CD1c-positive myeloid dendritic cell (primary cell): ENCODE results near the gene TEAD2.
"Not testable (repeated sequence)": the region's sequence is repeated elsewhere in the genome, so short reads cannot be mapped to it uniquely, and the experiment has no call there.

Experiments used
- DNase-seq: peaks from one replicate; pipeline ENCODE4 v3.0.0-alpha.2; 2016; ENCODE audit errors: extremely low spot score

TEAD2 gene

DNA sequence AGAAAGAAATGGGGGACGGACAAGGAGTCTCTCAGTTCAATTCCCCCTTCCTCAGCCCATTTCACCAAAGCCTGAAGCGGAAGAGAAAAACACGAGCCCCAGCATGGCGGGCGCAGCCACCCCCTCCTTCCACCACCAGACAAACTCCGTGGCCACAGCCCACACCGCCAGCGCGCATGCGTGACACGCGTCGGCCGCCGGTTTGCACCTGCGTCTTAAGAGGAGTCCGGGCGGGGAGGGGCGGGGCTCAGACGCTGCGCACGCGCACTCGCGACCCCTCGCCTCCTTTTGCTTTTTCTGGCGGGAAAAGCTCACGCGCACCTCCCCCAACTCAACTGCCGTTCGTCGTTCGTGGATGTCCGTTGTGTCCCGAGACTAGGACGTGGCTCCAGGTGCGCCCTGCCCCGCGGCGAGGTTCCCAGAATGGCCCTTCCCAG is 25.7 kb upstream of the TEAD2 start, which contains the start of gene KASH5:
TSS of gene KASH5 (plus strand) at position 314 of the 437 bp plus-strand sequence. CDS start 2,635 bp downstream, outside the sequence.
- DNase-seq: peak; percentile 84

DNA sequence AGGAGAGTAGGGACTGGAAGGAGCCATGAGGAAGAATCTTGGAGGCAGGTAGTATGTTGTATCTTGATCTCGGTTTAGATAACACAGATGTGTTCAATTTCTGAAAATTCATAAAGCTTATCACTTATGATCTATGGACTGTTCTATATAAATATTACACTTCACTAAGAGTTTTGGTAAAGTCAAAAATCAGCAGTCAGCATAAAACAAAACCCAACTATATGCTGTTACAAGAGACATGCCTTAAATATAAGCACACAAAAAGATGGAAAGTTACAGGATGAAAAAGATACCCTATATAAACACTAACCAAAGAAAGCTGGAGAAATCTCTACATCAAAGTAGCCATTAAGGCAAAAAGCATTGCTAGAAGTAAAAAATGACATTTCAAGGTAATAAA is 21.4 kb upstream of the TEAD2 start:
- no peak for DNase-seq

DNA sequence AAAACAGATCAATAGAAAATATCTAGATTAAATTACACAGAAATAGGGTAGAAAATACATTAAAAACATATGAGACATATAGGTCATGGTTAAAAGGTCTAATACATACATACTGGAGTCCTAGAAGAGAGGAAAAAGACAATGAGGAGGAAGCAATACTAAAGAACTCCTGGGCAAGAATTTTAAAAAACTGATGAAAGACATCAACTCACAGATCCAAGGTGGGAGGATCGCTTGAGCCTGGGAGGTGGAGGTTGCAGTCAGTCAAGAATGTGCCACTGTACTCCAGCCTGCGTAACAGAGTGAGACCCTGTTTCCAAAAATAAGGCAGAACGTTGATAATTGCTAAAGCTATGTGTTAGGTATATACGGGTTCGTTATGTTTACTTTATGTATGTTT is 20.4 kb upstream of the TEAD2 start:
- no peak for DNase-seq

DNA sequence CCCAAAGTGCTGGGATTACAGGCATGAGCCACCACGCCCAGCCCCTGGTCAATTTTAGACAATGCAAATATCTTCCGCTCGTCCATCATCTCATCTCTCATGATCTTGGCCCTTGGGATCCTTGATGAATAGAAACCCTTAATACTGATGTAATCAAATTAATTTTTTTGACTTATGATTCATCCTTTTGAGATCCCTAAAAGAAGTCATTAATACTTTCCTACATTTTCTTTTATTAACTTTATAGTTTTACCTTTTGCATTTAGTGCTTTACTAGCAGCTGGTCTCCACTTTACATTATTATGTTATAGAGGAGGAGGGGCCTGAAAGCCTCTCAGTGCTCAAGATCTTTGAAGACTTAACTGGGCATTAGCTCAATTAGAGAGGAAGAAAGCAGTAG is 18.2 kb upstream of the TEAD2 start:
- DNase-seq: no peak

DNA sequence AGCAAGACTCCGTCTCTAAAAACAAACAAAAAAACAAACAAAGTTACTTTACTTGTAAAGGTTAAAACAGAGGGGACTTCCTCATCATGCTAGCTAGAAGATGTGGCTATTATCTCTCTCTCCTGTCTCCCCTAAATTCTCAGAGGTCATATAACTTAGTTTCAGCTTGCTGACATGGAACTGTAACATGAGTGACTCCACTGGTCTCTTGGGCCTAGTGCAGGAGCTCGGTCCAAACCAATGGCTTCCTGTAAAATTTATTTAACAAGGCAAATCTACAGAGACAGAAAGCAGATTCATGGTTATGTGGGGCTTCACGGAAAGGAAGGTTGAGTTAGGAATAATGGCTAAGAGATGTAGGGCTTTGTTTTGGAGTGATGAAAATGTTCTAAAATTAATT is 16.3 kb upstream of the TEAD2 start:
- DNase-seq: no peak

DNA sequence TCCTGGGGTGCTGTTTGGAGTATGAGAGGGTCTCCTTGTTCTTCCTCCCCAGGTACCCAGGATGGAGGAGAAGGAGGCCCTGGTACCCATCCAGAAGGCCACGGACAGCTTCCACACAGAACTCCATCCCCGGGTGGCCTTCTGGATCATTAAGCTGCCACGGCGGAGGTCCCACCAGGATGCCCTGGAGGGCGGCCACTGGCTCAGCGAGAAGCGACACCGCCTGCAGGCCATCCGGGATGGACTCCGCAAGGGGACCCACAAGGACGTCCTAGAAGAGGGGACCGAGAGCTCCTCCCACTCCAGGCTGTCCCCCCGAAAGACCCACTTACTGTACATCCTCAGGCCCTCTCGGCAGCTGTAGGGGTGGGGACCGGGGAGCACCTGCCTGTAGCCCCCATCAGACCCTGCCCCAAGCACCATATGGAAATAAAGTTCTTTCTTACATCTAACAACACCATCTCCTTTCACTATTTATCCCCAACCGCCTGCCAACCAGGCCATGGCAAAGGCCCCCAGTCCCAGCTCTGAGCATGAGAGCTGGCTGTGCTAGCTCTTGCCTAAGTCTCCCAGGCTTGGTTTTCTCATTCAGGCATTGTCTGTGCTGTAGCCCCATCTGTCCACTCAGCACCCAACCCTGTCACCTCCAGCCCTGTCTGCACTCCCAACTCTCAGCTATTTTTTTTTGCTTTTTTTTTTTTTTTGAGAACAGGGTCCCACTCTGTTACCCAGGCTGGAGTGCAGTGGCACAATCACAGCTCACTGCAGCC is 12.6 kb upstream of the TEAD2 start:
- DNase-seq: no peak

DNA sequence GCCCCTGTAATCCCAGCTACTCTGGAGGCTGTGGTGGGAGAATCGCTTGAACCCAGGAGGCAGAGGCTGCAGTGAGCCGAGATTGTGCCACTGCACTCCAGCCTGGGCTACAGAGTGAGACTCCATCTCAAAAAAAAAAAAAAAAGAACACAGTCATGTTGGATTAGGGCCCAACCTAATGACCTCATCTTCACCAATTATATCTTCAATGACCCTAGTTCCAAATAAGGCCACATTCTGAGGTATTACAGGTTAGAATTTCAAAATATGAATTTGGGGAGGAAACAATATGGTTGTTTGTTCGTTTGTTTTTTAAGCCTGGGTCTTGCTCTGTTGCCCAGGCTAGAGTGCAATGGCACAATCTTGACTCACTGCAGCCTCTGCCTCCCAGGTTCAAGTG is 11.0 kb upstream of the TEAD2 start:
- not testable (repeated sequence) for DNase-seq

DNA sequence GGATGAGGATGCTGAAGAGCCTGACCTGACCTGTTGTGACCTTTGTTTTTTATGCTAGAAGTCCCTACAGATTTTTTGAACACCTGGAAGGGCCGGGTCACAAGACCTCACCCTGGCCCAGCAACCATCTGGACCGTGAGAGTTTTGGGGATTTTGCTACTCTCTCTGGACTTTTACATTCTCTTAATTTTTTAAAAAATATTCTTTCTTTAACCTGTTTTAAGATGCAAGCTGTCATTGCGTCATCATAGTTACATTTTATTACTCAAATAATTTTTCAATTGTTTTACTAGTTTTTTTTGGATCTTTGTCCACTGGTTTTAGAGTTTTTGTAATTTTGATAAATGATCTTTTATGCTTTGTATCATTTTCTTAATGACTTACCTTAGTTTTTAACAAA is 9.0 kb upstream of the TEAD2 start:
- no peak for DNase-seq

DNA sequence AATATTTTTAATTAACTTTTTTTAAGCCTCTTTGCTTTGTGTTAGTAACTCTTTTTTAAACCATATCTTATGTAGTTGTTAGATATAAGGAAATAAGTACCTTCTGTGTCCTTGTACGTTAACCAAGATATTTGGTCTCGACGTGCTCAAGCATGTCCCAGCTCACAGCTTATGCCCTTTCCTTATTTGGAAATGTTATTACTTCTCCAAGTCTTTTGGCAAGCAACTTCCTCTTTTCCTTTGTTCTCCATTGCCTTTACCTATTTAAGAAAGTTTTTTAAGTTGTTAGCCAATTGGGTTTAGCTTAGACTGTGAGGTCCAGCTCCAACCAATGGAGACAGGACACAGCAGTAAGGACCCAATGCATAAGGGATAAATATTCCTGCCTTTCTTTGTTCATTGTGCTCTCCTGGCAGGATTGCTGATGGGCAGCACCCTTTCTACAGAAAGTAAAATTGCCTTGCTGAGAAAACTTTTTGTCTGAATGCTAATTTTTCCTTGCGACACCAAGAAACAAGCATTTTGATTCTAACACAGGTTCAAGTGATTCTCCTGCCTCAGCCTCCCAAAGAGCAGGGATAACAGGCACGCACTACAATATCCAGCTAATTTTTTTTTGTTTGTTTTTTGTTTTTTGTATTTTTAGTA is 6.6 kb upstream of the TEAD2 start:
- peak; percentile 30 for DNase-seq

DNA sequence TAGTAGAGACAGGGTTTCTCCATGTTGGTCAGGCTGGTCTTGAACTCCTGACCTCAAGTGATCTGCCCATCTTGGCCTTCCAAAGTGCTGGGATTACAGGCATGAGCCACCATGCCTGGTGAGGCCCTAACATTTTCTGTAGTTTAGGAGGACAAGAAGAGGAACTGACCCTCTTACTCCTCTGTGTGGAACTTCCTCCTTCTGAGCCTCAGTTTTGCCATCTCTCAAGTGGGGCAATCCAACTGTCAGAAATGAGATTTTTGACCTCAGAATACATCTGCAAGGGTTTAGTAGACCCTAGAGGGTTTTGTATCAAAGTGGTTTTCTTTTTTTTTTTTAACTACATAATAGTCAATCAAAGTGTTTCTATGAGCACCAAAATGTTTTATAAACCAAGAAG is 3.9 kb upstream of the TEAD2 start:
- no peak for DNase-seq

DNA sequence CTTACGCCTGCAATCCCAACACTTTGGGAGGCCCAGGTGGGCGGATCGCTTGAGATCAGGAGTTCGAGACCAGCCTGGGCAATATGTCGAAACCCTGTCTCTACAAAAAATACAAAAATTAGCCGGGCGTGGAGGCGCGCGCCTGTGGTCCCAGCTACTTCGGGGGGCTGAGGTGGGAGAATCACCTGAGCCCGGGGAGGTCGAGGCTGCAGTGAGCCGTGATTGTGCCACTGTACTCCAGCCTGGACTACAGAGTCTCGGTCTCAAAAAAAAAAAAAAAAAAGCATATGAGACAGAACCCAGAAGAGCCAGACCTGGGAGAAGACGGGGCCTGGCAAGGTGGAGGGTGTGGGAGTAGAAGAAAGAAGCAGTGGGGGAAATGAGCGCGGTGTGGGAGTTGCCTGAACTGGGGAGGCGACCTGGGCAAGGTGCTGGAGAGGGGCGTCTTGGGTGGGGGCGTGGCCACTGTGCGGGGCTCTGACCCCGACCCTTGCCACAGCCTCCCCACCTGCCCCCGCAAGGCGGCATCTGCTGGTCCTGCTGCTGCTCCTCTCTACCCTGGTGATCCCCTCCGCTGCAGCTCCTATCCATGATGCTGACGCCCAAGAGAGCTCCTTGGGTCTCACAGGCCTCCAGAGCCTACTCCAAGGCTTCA is 2.0 kb upstream of the TEAD2 start:
- DNase-seq: no peak

DNA sequence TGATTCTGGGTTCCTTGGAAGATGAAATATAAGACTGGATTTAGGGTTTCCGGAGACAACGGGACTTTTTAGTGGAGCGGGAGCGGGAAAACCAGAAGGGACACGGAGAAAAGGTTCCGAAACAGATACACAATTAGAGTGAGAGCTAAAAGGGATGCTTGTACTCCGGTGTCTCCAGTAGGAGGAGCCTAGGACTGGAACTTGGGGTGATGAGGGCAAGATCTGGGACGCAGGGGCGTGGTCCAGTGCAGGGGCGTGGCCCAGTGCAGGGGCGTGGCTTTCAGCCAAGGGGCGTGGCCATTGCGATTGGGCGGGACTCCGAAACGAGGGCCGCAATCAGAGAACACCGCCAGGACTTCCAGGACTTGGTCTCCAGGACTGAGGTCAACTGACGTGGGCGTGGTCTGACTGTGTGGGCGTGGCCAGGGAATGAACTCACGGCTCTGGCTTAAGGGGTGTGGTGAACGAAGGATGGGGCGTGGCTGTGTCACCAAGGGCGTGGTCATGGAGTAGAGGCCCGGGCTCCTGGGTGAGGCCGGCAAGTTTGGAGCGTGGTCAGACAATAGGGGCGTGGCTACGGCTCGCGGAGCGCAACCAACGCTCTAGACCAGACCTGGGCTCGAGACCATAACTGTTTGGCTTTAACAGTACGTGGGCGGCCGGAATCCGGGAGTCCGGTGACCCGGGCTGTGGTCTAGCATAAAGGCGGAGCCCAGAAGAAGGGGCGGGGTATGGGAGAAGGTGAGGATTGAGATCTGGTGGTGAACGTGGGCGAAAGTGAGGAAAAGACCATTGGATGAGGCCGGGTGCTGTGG is 1.3 kb upstream of the TEAD2 start, which contains the start of gene DKKL1:
TSS of gene DKKL1 (plus strand) at position 610 of the 815 bp plus-strand sequence. CDS start at position 732, 122 bp downstream.
- peak; percentile 94 for DNase-seq

DNA sequence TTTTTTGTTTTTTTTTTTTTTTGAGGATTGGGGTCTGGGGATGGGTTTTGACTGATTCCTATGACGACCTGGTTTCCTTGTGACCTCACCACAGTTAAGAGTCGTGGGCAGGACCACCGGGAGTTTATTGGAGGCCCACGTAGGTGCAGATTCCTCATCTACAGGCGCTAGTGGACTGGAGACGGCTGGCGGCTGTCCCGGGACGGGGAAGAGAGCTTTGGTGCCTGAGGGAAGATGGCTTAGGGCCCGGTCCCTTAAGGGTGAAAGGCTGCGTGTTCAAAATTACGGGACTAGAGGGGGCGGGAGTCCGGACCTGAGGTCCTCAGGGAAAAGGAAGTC is 682 bp upstream of the TEAD2 start:
- peak; percentile 19 for DNase-seq

DNA sequence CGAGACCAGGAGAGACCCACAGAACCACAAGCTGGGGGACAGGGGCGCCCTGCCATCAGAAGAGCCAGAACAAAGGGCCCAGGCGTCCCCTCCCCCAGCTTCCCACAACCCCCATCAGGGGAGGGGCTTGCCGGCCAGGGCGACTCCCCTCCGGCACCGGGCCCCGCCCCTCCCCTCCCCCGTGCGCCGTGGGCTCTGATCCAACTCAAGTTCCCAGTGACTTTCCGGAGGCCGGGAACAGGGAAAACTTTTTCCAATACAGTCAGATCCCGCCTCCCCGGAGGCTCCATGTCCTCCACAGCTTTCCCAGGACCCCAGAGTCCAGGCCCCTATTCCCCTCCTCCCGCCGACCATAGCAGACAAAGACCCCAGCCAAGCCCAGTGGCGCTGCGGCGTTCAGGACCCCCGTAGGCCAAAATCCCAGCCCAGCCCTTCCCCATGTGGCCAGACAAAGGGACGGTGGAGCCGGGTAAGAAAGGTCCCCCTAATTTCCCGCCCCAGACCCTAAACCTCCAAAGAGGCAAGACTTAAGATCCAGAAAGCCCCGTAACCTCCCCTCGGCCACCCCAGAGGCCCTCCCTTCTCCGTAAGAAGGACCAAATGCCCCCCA is 673 bp downstream of the TEAD2 start:
- DNase-seq: no peak

DNA sequence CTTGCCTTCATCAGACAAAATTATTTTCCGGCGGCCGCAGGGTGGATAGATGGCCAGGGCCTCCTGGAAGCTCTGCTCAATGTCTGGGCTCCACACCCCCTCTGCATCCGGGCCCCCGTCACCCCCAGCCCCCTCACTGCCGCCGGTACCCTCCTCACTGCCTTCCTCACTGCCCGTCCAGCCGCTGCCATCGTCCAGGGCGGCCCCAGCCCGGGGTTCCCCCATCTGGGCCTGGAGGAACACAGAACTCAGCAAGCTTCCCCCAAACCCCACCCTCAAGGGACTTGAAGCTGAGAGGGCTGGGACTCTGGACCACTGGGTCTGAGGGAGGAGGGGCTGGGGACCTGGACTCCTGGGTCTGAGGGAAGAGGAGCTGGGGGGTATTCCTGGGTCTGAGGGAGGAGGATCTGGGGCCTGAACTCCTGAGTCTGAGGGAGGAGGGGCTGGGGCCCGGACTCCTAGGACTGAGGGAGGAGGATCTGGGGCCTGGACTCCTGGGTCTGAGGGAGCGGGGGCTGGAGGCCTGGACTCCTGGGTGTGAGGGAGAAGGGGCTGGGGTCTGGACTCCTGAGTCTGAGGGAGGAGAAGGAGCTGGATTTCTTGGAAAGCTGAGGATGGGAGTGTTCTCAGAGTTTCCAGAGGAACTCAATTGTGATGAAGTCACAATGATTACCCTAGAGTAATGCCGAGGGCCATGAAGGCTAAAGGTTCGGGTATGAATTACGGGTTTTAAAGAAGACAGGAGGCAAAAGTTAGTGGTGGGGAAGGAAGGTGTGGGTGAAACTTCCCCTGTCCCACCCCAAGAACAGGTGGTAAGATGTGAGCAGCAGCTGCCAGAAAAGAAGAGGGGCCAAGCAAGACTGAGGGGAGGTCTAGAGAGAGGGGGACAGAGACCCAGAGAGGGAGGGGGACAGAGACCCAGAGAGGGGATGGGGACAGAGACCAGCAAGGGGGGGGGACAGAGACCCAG is 2.1 kb downstream of the TEAD2 start:
- DNase-seq: no peak

DNA sequence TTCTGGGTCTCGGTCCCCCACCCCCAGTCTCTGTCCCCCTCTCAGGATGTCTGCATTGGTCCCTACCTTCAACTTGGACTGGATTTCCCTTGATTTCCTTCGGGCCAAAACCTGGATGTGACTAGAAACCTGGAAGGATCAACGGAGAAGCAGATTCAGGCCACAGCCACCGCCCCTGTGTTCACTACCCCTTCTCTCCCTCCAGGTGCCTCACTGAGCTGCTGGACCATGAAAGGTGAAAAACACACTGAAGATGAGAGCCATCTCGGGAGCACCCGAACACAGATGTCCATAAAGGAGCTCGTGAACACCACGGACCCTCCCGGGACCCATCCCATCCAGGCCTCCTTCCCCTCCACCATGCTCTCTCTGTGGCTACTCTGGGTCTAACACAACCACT is 5.0 kb downstream of the TEAD2 start:
- no peak for DNase-seq

DNA sequence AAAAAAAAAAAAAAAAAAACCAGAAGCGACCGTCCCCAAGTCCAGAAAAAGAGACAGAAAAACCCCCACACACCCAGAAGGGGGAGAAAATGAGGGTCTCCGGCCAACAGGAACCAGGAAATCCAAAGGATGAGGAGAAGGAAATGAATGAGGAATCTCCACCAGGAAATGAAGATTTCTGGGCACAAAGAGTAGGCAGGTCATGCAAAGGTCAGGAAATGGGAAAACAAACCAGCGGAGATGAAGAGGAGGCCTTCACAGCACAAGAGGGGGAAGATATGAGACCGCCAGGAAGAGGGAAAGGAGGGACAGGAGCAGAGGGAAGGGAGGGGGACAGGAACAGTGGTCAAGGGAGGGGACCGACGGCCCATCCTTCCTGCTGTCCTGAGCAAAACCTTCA is 5.8 kb downstream of the TEAD2 start:
- no peak for DNase-seq

DNA sequence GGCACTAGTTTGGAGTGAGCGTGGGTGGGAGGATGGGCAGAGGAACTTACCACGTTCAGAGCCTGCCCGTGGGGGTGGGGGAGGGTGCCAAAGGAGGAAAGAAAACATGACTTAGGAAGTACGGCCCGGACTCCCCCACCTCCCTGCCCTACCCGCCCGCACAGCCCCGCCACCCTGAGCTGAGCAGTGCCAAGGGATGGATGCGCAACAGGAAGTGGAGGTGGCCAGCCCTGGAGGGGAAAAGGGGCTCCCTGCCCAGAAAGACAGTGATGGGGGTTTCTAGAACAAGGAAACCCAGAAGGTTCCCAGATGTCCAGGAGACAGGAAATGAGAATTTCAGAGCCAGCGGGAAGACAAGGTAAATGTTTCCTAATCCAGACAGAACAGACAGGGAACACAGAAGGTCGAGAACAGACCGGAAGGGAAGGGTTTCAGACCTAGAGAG is 6.3 kb downstream of the TEAD2 start:
- peak; percentile 50 for DNase-seq

DNA sequence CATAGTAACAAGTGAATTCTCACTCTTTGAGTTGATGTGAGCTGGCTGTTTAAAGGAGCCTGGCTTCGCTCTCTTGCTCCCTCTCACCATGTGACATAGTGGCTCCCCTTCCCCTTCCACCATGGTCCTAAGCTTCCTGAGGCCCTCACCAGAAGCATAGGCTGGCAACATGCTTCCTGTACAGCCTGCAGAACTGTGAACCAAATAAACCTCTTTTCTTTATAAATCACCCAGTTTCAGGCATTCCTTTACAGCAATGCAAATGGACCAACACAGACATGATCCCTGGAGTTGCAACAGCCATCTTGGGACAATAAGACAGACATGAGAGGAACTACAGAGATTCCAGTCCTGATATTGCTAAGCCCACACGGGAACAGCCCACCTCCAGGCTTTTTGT is 12.6 kb downstream of the TEAD2 start:
- DNase-seq: no peak
